ENCODE measurements around the gene SCUBE1. TPM values are rescaled to one million over a fixed set of nuclear protein-coding genes. Genes with fewer than 3 reads are reported as not detected.

The SCUBE1 gene
- total and polyA plus RNA-seq, 2 experiments from 2014 or later, result 2.1 to 2.2 TPM

GRCh38 chr22:43320943-43321900 lies 21.9 kb downstream of the SCUBE1 start:
- H3K27ac ChIP-seq, result no peak overlapping the region
- no peaks in the 10 kb centered on the region for H3K9me3 ChIP-seq (ENCODE audit: low read depth)
- TF ChIP-seq EZH2phosphoT487 (IDR thresholded peaks at IDR 0.05; ENCODE audit: low read depth, severe bottlenecking, unreplicated experiment), result no peak
- no peak for TF ChIP-seq CTCF (IDR thresholded peaks at IDR 0.05; ENCODE audit: poor library complexity)
- TF ChIP-seq EZH2 (IDR thresholded peaks at IDR 0.05; ENCODE audit: borderline replicate concordance), result no peak
- WGBS (ENCODE audit: low lambda C conversion rate, missing lambda C conversion rate), result 93% methylated on average over 21 of the region's 21 CpGs
- DNase-seq (ENCODE audit: low spot score), result no peak
- peaks cover 9% of the 10 kb centered on the region for H3K27me3 ChIP-seq
- no peak overlapping the region for H2AFZ ChIP-seq
- peaks cover 4% of the 10 kb centered on the region for H3K4me1 ChIP-seq (ENCODE audit: insufficient read depth)
- no peak overlapping the region for H3K4me3 ChIP-seq
- H3K4me2 ChIP-seq, result no peak overlapping the region
- H3K79me2 ChIP-seq, result no peaks in the 10 kb centered on the region
- H3K9me2 ChIP-seq (replicated peaks; ENCODE audit: insufficient read depth), result no peaks in the 10 kb centered on the region
- no peaks in the 10 kb centered on the region for H3K36me3 ChIP-seq (replicated peaks; ENCODE audit: insufficient read depth, low read depth)
- no peaks in the 10 kb centered on the region for H4K20me1 ChIP-seq (ENCODE audit: insufficient read depth, poor library complexity, severe bottlenecking)

DNA sequence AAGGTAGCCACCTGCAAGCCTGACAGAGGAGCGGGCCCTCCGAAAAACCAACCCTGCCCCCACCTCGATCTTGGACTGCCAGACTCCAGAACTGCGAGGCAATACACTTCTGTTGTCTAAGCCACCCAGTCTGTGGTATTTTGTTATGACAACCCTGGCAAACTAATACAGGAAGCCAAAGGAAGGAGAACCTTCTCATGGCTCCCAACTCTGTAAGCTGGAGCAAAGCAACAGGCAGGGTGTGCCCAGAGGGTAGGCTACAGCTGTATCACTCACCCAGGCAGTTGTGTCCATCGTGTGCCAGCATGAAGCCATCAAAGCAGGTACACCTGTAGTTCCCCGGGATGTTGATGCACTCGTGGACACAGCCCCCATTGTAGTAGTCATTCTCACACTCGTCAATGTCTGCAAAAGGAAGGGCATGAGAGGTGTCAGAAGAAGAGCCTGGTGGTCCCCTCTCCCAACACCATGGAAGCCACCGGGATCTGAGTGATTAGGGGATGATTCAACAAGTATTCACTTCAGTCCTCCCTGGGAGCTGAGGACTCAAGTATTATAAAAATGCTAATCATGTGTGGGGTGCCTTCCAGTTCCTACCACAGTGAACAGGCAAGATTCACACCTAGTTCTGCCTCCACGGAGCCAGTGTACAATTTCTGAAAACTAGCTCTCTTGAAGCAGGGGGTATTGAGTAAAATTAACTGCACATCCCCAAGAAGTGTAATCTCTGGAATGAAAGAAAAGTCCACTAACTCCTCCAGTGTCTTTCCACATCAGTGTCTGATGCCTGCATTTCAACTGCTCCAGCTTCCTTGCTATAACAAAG lies 23.3 kb downstream of the SCUBE1 start:
- Histone ChIP-seq H3K36me3 (replicated peaks; ENCODE audit: insufficient read depth, low read depth) (no peaks in the 10 kb centered on the region), H3K4me2 (no peak overlapping the region), H3K27ac (no peak overlapping the region), H3K27me3 (peaks cover 9% of the 10 kb centered on the region), H3K79me2 (no peaks in the 10 kb centered on the region), H3K4me3 (no peak overlapping the region), H4K20me1 (ENCODE audit: insufficient read depth, poor library complexity, severe bottlenecking) (no peaks in the 10 kb centered on the region), H2AFZ (no peak overlapping the region), H3K9me3 (ENCODE audit: low read depth) (no peaks in the 10 kb centered on the region), H3K4me1 (ENCODE audit: insufficient read depth) (peaks cover 7% of the 10 kb centered on the region), H3K9me2 (replicated peaks; ENCODE audit: insufficient read depth) (no peaks in the 10 kb centered on the region)
- DNase-seq (ENCODE audit: low spot score), result no peak
- 81% methylated on average over 10 of the region's 10 CpGs for WGBS (ENCODE audit: low lambda C conversion rate, missing lambda C conversion rate)
- TF ChIP-seq CTCF (IDR thresholded peaks at IDR 0.05; ENCODE audit: poor library complexity) (no peak), EZH2 (IDR thresholded peaks at IDR 0.05; ENCODE audit: borderline replicate concordance) (no peak), EZH2phosphoT487 (IDR thresholded peaks at IDR 0.05; ENCODE audit: low read depth, severe bottlenecking, unreplicated experiment) (no peak)

DNA sequence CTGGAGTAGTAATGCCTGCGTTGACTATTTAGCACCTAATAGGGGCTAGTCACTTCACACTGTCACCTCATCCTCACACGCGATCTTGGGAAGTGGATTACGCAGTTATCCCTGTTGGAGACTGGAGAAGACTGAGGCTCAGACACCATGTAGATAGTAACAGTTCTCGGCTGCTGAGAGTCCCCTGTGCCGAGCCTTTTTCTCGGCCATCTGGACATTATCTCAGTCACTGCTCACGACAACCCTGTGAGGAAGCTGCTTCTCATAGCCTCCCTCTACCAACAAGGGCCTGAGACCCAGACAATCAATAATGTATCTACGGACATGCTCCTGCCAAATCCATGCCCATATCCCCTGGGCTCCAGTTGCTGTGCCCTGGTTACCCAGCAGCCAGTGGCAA lies 25.9 kb downstream of the SCUBE1 start:
- no peak overlapping the region for H3K27ac ChIP-seq
- H4K20me1 ChIP-seq (ENCODE audit: insufficient read depth, poor library complexity, severe bottlenecking), result no peaks in the 10 kb centered on the region
- H3K79me2 ChIP-seq, result no peaks in the 10 kb centered on the region
- no peaks in the 10 kb centered on the region for H3K36me3 ChIP-seq (replicated peaks; ENCODE audit: insufficient read depth, low read depth)
- DNase-seq (ENCODE audit: low spot score), result no peak
- H3K9me2 ChIP-seq (replicated peaks; ENCODE audit: insufficient read depth), result no peaks in the 10 kb centered on the region
- H3K4me2 ChIP-seq, result no peak overlapping the region
- H3K4me3 ChIP-seq, result no peak overlapping the region
- H3K27me3 ChIP-seq, result no peaks in the 10 kb centered on the region
- 49% methylated on average over 9 of the region's 9 CpGs for WGBS (ENCODE audit: low lambda C conversion rate, missing lambda C conversion rate)
- no peak overlapping the region for H2AFZ ChIP-seq
- H3K4me1 ChIP-seq (ENCODE audit: insufficient read depth), result peaks cover 17% of the 10 kb centered on the region
- no peaks in the 10 kb centered on the region for H3K9me3 ChIP-seq (ENCODE audit: low read depth)
- TF ChIP-seq CTCF (IDR thresholded peaks at IDR 0.05; ENCODE audit: poor library complexity) (no peak), EZH2phosphoT487 (IDR thresholded peaks at IDR 0.05; ENCODE audit: low read depth, severe bottlenecking, unreplicated experiment) (no peak), EZH2 (IDR thresholded peaks at IDR 0.05; ENCODE audit: borderline replicate concordance) (no peak)
